Subcutaneous adipose tissue (tissue), 4 donors: ENCODE results near the gene MPPED2. TPM values are rescaled to one million over a fixed set of nuclear protein-coding genes. Genes with fewer than 3 reads are reported as not detected.

ENCODE experiments used
- total RNA-seq, 4 donors: library from RNA; depleted of rRNA; stranded (reverse); fragments of >200 nt; gene quantifications; one replicate each; pipeline ENCODE4 v1.1.0, GENCODE V29; 2016
- TF ChIP-seq, protein P1 (sequence below): fragments of 450-650 bp; IDR thresholded peaks from one replicate; pipeline ENCODE4 v1.5.1; 2016; ENCODE audit warnings: low read depth, mild to moderate bottlenecking, control low read depth, antibody characterized with exemption, moderate library complexity

MPPED2 gene
- total RNA-seq, 4 donors from 2014 or later = 10.5 to 32.4 (median 15.5) TPM

- TF ChIP-seq, protein P1, sequence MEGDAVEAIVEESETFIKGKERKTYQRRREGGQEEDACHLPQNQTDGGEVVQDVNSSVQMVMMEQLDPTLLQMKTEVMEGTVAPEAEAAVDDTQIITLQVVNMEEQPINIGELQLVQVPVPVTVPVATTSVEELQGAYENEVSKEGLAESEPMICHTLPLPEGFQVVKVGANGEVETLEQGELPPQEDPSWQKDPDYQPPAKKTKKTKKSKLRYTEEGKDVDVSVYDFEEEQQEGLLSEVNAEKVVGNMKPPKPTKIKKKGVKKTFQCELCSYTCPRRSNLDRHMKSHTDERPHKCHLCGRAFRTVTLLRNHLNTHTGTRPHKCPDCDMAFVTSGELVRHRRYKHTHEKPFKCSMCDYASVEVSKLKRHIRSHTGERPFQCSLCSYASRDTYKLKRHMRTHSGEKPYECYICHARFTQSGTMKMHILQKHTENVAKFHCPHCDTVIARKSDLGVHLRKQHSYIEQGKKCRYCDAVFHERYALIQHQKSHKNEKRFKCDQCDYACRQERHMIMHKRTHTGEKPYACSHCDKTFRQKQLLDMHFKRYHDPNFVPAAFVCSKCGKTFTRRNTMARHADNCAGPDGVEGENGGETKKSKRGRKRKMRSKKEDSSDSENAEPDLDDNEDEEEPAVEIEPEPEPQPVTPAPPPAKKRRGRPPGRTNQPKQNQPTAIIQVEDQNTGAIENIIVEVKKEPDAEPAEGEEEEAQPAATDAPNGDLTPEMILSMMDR = no peak
Observed at GRCh38 chr11:30388957-30389356, 197.2 kb downstream of the MPPED2 start.

- TF ChIP-seq, protein P1 = no peak
Observed at GRCh38 chr11:30387891-30388861, 198.0 kb downstream of the MPPED2 start.

- TF ChIP-seq, protein P1 = no peak
Observed at GRCh38 chr11:30381879-30382278, 204.3 kb downstream of the MPPED2 start.

DNA sequence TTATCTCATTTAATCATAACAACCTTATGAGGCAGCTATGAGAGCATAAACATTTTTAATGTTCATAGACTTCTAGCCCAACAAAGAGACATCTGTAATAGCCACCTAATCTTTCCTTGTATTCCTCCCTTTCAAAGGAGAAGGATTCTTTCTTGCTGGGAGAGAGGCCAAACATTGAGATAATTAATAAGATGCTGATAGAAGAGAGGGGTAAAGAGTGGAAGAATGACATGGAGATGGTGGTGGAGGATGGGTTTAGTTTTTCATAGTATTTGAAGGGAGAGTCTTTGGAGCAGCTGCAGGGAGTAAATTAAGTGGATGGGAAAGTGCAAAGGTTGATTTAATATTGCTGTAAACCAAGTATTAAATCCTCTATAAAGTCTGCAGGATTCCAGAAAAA lies 205.3 kb downstream of the MPPED2 start:
- TF ChIP-seq, protein P1 = no peak

DNA sequence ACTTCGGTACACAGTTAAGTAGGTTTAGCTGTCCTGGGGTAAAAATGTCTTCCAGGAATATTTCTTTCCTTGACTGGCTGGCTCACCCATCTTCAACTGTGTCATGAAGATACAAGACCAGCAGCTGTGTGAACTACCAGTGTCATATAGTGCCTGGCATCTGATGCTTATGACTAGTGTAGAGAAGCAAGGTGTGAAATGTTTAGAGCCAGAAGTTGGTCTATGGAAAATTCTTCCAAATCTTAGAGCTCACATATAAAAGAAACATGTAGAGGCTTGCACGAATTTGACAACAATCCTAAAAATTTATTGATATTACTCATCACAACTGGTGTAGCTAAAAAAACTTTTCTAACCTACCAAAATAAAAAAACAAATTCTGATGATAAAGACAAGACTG lies 208.8 kb downstream of the MPPED2 start:
- TF ChIP-seq, protein P1 = no peak

DNA sequence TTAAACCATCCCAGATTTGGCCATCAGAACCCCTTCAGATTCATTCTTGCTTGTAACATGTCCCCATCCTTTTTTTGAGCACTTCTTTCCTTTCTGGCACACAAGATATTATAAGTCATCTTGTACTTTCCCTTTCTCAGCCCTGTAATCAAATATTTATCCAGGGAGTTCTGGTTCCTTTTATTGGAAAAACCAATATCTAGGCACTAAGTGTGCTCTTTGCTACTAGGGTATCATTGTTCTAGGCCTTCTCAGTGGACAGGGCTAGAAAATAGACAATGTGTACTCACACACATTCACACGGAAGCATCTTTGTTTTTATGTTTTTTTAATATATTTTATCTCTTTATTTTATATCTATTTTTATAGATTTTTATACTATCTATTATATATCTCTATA lies 216.0 kb downstream of the MPPED2 start:
- TF ChIP-seq, protein P1 = no peak

DNA sequence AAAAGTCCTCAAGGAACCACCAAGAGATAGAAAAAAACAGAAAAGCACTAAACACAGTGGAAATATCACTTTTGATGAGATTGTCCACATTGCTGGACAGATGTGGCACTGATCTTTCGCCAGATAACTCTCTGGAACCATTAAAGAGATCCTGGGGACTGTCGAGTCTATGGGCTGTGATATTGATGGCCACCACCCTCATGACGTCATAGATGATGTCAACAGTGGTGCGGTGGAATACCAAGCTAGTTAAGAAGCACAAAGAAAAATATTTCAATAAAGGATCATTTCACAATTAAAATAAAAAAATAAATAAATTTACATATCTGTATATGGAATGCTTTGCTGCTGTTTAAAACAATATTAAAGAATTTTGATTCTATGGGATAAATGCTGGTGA lies 217.8 kb downstream of the MPPED2 start:
- TF ChIP-seq, protein P1 = no peak
